ENCODE data around the gene PSMF1.
A peak's percentile ranks its signal among the peaks of the same experiment; 100 is the strongest.

Gene PSMF1

GRCh38 chr20:1118336-1119127, at the start of gene PSMF1:
Gene PSMF1, plus strand, starts transcription at chr20:1118602. Its CDS starts 172 bp downstream, at chr20:1118774.
- peak; percentile 93 for DNase-seq (ENCODE audit: low read depth)

- DNase-seq (ENCODE audit: low read depth), result no peak
Observed at GRCh38 chr20:1072258-1072657, 46.1 kb upstream of the PSMF1 start.

- no peak for DNase-seq (ENCODE audit: low read depth)
Observed at GRCh38 chr20:1075616-1076015, 42.8 kb upstream of the PSMF1 start.

GRCh38 chr20:1081891-1082290, 36.5 kb upstream of the PSMF1 start:
- no peak for DNase-seq (ENCODE audit: low read depth)

- no peak for DNase-seq (ENCODE audit: low read depth)
Observed at GRCh38 chr20:1083431-1084080, 34.8 kb upstream of the PSMF1 start.

- no peak for DNase-seq (ENCODE audit: low read depth)
Observed at GRCh38 chr20:1085492-1086276, 32.7 kb upstream of the PSMF1 start.

- no peak for DNase-seq (ENCODE audit: low read depth)
Observed at GRCh38 chr20:1086277-1087213, 31.9 kb upstream of the PSMF1 start.

GRCh38 chr20:1087311-1087905, 31.0 kb upstream of the PSMF1 start:
- no peak for DNase-seq (ENCODE audit: low read depth)

- DNase-seq (ENCODE audit: low read depth), result no peak
Observed at GRCh38 chr20:1094751-1095150, 23.7 kb upstream of the PSMF1 start.

- DNase-seq (ENCODE audit: low read depth), result no peak
Observed at GRCh38 chr20:1101533-1101932, 16.9 kb upstream of the PSMF1 start.

- no peak for DNase-seq (ENCODE audit: low read depth)
Observed at GRCh38 chr20:1102016-1102415, 16.4 kb upstream of the PSMF1 start.

- DNase-seq (ENCODE audit: low read depth), result no peak
Observed at GRCh38 chr20:1103751-1104150, 14.7 kb upstream of the PSMF1 start.

GRCh38 chr20:1105599-1106194, 12.7 kb upstream of the PSMF1 start:
- DNase-seq (ENCODE audit: low read depth), result no peak

GRCh38 chr20:1107176-1107575, 11.2 kb upstream of the PSMF1 start:
- no peak for DNase-seq (ENCODE audit: low read depth)

- peak; percentile 59 for DNase-seq (ENCODE audit: low read depth)
Observed at GRCh38 chr20:1108437-1108920, 9.9 kb upstream of the PSMF1 start.

- DNase-seq (ENCODE audit: low read depth), result no peak
Observed at GRCh38 chr20:1112908-1113307, 5.5 kb upstream of the PSMF1 start.

GRCh38 chr20:1118004-1118335, 432 bp upstream of the PSMF1 start:
- DNase-seq (ENCODE audit: low read depth), result no peak

GRCh38 chr20:1119128-1119505, 715 bp downstream of the PSMF1 start:
- DNase-seq (ENCODE audit: low read depth), result peak; percentile 13

- DNase-seq (ENCODE audit: low read depth), result no peak
Observed at GRCh38 chr20:1119524-1119923, 1.1 kb downstream of the PSMF1 start.

- DNase-seq (ENCODE audit: low read depth), result no peak
Observed at GRCh38 chr20:1121429-1121828, 3.0 kb downstream of the PSMF1 start.

Measured in ELR (cell line).